ENCODE measurements around the gene CAAP1. TPM values are rescaled to one million over a fixed set of nuclear protein-coding genes. Genes with fewer than 3 reads are reported as not detected.

CAAP1 gene, protein sequence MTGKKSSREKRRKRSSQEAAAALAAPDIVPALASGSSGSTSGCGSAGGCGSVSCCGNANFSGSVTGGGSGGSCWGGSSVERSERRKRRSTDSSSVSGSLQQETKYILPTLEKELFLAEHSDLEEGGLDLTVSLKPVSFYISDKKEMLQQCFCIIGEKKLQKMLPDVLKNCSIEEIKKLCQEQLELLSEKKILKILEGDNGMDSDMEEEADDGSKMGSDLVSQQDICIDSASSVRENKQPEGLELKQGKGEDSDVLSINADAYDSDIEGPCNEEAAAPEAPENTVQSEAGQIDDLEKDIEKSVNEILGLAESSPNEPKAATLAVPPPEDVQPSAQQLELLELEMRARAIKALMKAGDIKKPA
- 20.5 and 23.3 TPM in 2 replicates for total RNA-seq

DNA sequence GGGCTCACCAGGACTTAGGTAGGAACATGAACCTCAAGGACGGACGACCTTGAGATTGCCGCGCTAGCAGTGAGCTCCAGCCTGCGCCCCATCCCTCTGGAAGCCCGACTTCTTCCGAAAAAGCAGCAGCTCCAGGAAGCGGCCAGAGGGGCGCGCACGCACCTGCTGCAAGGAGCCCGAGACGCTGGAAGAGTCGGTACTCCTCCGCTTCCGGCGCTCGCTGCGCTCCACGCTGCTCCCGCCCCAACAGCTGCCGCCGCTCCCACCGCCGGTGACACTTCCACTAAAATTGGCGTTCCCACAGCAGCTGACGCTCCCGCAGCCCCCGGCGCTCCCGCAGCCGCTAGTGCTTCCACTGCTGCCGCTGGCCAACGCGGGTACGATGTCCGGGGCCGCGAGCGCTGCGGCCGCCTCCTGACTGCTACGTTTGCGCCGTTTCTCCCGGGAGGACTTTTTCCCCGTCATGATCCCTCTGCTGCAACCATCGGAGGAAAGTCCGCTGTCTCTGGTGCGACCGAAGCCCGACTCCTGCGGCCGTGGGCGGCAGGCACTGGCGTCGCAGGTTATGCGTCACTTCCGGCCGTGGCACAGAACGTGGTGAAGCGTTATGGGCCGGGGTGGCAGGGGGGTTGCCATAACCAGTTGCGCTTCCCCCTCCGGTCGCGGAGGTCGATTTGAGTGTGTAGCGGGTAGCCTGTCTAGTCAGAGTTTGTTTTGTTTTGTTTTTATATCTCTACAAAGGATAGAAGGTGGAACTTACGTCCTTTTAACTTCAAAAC, at the start of gene CAAP1:
CAAP1 (minus strand) TSS at position 552 of the 779 bp plus-strand sequence; CDS start at position 465, 87 bp downstream.

Other genes with a start within 250 kb of the CAAP1 start
- gene PLAA, start 54.4 kb upstream of the CAAP1 start, total RNA-seq, result 56.2 and 61.4 TPM in 2 replicates
- 9.4 and 14.6 TPM in 2 replicates for gene IFT74, start 63.6 kb upstream of the CAAP1 start, total RNA-seq
- not detected in 2 replicates for gene LRRC19, start 112.9 kb upstream of the CAAP1 start, total RNA-seq
- 88.0 and 110 TPM in 2 replicates for gene TEK, start 216.4 kb upstream of the CAAP1 start, total RNA-seq

Measured in epithelial cell of umbilical artery (primary cell).